Ascending aorta (tissue), 2 donors: Measurements from ENCODE around the gene COL6A2. TPM values are rescaled to one million over a fixed set of nuclear protein-coding genes. Genes with fewer than 3 reads are reported as not detected.
A peak's percentile ranks its signal among the peaks of the same experiment; 100 is the strongest.
"Not testable (repeated sequence)": the region's sequence is repeated elsewhere in the genome, so short reads cannot be mapped to it uniquely, and the experiment has no call there.

Experiments
- DNase-seq, 2 donors: peaks; one replicate each; pipeline ENCODE4 v3.0.0-alpha.2; 2019; ENCODE audit warnings: low spot score in 2 of 2
- H3K27ac ChIP-seq, 2 donors: fragments of 200-600 bp; sonication (generic); one replicate each; pipeline ENCODE4 v1.5.1; 2016 to 2017; ENCODE audit warnings: mild to moderate bottlenecking in 1 of 2
- H3K27me3 ChIP-seq: fragments of 200-600 bp; sonication (generic); one replicate; pipeline ENCODE4 v1.5.1; 2017
- H3K36me3 ChIP-seq, 2 donors: fragments of 200-600 bp; sonication (generic); one replicate each; pipeline ENCODE4 v1.5.1; 2016
- H3K4me1 ChIP-seq, 2 donors: fragments of 200-600 bp; sonication (generic); one replicate each; pipeline ENCODE4 v1.5.1; 2016 to 2017; ENCODE audit warnings: mild to moderate bottlenecking in 1 of 2
- H3K4me3 ChIP-seq, 2 donors: fragments of 200-600 bp; sonication (generic); one replicate each; pipeline ENCODE4 v1.5.1; 2016 to 2017; ENCODE audit warnings: mild to moderate bottlenecking in 1 of 2
- H3K9me3 ChIP-seq, 2 donors: fragments of 200-600 bp; sonication (generic); one replicate each; pipeline ENCODE4 v1.5.1; 2016
- intact Hi-C: fragments of 100-400 bp; cut with DNase I; formaldehyde crosslinking; loops from one replicate; pipeline ENCODE4 v1.15.1; 2023
- total RNA-seq: library from RNA; depleted of rRNA; stranded (reverse); fragments of >200 nt; gene quantifications from one replicate; pipeline ENCODE4 v1.1.0, GENCODE V29; 2016
- TF ChIP-seq, protein P1 (sequence below), 3 experiments: fragments of 200-600 bp in 2 of 3; fragments of 450-650 bp in 1 of 3; sonication (generic) in 2 of 3; IDR thresholded peaks; one replicate each; pipeline ENCODE4 v1.5.1; 2016 to 2019; ENCODE audit warnings: antibody characterized with exemption in 3 of 3, mild to moderate bottlenecking in 1 of 3, moderate library complexity in 1 of 3

The COL6A2 gene
- total RNA-seq, 1 donor from 2014 or later, result 1,704 TPM

DNA sequence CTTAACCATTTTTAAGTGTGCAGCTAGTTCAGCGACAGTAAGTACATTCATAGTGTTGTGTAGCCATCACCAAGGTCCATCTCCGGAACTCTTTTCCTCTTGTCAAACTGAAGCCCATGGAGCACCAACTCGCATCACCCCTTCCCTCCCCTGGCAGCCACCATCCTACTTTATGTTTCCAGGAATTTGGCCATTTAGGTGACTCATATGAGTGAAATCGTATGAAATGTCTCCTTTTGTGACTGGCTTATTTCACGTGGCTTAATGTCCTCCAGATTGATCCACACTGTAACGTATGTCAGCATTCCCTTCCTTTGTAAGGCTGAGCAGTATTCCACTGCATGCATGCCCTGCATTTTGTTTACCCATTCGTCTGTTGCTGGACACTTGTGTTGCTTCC is 2.5 kb downstream of the COL6A2 start:
- intact Hi-C loops, result no loop called here
- H3K4me3 ChIP-seq, result peak overlapping the region; percentile 37 to 85

DNA sequence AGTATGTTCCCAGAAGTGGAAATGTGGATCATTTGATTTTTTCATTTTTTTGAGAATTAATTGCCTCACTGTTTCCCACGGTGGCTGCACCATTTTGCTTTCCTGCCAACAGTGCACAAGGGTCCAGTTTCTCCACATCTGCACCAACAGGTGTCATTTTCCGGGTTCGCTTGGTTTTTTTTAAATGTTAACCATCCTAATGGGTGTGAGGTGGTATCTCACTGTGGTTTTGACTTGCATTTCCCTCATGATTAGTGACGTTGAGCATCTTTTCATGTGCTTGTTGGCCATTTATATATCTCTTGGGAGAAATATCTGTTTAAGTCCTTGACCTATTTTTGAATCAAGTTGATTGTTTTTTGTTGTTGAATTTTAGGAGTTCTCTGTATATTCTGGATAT is 3.0 kb downstream of the COL6A2 start:
- Histone ChIP-seq H3K36me3 (peaks cover 0 to 12% of the 10 kb centered on the region in 2 donors), H3K27ac (peak overlapping the region in 1 of 2 donors; percentile 24), H3K27me3 (no peaks in the 10 kb centered on the region), H3K9me3 (peaks cover 4 to 26% of the 10 kb centered on the region in 2 donors), H3K4me3 (peak overlapping the region; percentile 20 to 85), H3K4me1 (peaks cover 2 to 7% of the 10 kb centered on the region in 2 donors)
- DNase-seq, result no peak
- TF ChIP-seq, protein P1, sequence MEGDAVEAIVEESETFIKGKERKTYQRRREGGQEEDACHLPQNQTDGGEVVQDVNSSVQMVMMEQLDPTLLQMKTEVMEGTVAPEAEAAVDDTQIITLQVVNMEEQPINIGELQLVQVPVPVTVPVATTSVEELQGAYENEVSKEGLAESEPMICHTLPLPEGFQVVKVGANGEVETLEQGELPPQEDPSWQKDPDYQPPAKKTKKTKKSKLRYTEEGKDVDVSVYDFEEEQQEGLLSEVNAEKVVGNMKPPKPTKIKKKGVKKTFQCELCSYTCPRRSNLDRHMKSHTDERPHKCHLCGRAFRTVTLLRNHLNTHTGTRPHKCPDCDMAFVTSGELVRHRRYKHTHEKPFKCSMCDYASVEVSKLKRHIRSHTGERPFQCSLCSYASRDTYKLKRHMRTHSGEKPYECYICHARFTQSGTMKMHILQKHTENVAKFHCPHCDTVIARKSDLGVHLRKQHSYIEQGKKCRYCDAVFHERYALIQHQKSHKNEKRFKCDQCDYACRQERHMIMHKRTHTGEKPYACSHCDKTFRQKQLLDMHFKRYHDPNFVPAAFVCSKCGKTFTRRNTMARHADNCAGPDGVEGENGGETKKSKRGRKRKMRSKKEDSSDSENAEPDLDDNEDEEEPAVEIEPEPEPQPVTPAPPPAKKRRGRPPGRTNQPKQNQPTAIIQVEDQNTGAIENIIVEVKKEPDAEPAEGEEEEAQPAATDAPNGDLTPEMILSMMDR (IDR thresholded peaks at IDR 0.05), result no peak
- intact Hi-C loops, result no loop called here

More for the DNA sequence above, 2.5 kb downstream of the COL6A2 start:
- no peaks in the 10 kb centered on the region for H3K27me3 ChIP-seq
- DNase-seq, result peak; percentile 3 to 62
- H3K9me3 ChIP-seq, result peaks cover 4 to 26% of the 10 kb centered on the region in 2 donors
- peaks cover 2 to 7% of the 10 kb centered on the region in 2 donors for H3K4me1 ChIP-seq
- TF ChIP-seq, protein P1 (IDR thresholded peaks at IDR 0.05), result no peak
- peak overlapping the region in 1 of 2 donors; percentile 24 for H3K27ac ChIP-seq
- H3K36me3 ChIP-seq, result peaks cover 0 to 12% of the 10 kb centered on the region in 2 donors

DNA sequence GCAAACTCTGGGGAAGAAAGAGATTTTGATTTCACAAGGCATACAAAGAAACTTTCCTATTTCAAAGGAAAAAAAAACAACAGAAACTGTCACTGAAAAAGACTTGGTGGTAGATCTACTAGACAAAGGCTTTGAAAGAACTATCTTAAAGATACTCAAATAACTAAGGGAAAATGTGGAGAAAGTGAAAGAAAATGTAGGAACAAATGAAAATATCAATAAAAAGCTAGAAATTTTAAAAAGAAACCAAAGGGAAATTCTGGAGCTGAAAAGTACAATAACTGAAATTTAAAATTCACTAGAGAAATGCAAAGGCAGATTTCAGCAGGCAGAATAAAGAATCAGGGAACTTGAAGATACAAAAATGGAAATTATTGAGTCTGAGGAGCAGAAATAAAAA is 6.2 kb downstream of the COL6A2 start:
- no peak for DNase-seq
- Histone ChIP-seq H3K27me3 (no peaks in the 10 kb centered on the region), H3K36me3 (peaks cover 0 to 12% of the 10 kb centered on the region in 2 donors), H3K4me3 (no peak overlapping the region), H3K27ac (no peak overlapping the region), H3K4me1 (peaks cover 3 to 9% of the 10 kb centered on the region in 2 donors), H3K9me3 (peaks cover 4 to 34% of the 10 kb centered on the region in 2 donors)
- intact Hi-C loops, result no loop called here
- TF ChIP-seq, protein P1 (IDR thresholded peaks at IDR 0.05), result no peak

DNA sequence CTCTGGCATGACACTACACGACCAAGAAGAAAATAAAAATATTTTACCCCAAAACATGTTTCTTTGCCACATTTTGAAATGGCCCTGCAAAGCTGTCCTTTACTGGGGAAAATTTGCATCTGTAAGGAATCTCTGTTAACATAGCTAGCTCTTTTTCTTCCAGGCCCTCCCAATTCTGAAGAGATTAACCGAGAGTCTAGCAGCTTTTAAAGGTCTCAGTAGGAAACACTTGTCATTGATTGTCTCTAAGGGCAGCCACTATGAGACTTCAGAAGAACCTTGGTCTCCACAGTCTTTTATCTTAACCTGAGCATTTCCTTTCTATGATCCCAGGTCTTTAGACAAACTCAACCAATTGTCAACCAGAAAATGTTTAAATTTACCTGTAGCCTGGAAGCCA is 9.5 kb downstream of the COL6A2 start:
- peaks cover 12 to 15% of the 10 kb centered on the region in 2 donors for H3K36me3 ChIP-seq
- peaks cover 12 to 24% of the 10 kb centered on the region in 2 donors for H3K4me1 ChIP-seq
- DNase-seq, H3K4me3 ChIP-seq, H3K27ac ChIP-seq, H3K27me3 ChIP-seq, intact Hi-C loops: not testable (repeated sequence)
- H3K9me3 ChIP-seq, result peaks cover under 1 to 29% of the 10 kb centered on the region in 2 donors

DNA sequence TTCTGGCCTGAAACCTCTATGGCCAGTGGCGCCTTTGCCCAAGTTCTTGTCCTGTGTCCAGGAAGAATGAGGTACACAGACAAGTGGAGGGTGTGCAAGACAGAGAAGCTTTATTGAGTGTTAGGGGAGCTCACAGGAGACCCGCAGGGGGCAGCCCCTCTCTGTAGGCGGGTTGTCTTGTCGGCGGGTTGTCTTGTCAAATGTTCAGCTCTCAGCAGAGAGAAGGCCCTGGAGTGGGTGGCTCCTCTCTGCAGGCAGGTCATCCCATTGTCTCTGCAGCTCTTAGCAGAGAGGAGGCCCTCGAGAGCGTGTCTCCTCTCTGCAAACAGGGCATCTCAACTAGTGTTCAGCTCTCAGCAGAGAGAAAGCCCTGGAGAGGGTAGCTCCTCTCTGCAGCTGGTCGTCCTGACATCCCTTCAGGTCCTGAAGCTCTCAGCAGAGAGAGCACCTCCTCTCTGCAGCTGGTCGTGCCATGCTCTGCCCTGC is 11.0 kb downstream of the COL6A2 start:
- peak in 1 of 2 donors; percentile 48 for DNase-seq

More for the DNA sequence above, 11.0 kb downstream of the COL6A2 start:
- intact Hi-C loops, result no loop called here
- peaks cover 12 to 24% of the 10 kb centered on the region in 2 donors for H3K4me1 ChIP-seq
- TF ChIP-seq, protein P1 (IDR thresholded peaks at IDR 0.05), result no peak
- peak overlapping the region in 1 of 2 donors; percentile 58 for H3K27ac ChIP-seq
- peaks cover 27 to 30% of the 10 kb centered on the region in 2 donors for H3K36me3 ChIP-seq
- peaks cover 0 to 15% of the 10 kb centered on the region in 2 donors for H3K9me3 ChIP-seq
- H3K4me3 ChIP-seq, result no peak overlapping the region
- H3K27me3 ChIP-seq, result no peaks in the 10 kb centered on the region
